OCI-LY7 (cell line): ENCODE data around the gene YBX2. TPM values are rescaled to one million over a fixed set of nuclear protein-coding genes. Genes with fewer than 3 reads are reported as not detected.

Experiments
- BruUV-seq: library from RNA; stranded (reverse); fragments of 400-500 nt; replicated peaks from 2 replicates; lab custom pipeline; 2021; lab: Mats Ljungman, UMichigan
- CTCF ChIA-PET: fragments of 300-600 bp; sonication (Branson Sonifier 250); formaldehyde crosslinking; loops from one replicate; lab custom pipeline; 2022; ENCODE audit warnings: antibody characterized with exemption; ENCODE audit not compliant: unreplicated experiment; lab: Charles Lee
- POLR2A ChIA-PET: fragments of 300-600 bp; sonication (Branson Sonifier 250); formaldehyde crosslinking; loops from one replicate; lab custom pipeline; 2022; ENCODE audit warnings: antibody characterized with exemption; lab: Charles Lee
- DNase-seq: peaks from one replicate; pipeline ENCODE4 v3.0.0-alpha.2; 2015; ENCODE audit warnings: low spot score
- H2AFZ ChIP-seq: fragments of 200-600 bp; sonication (generic), shearing (Covaris generic); 2 replicates; pipeline ENCODE4 v1.6.1; 2014; ENCODE audit warnings: mild to moderate bottlenecking, antibody characterized with exemption, low read length, moderate library complexity
- H3K27ac ChIP-seq: fragments of 200-600 bp; sonication (generic); 2 replicates; pipeline ENCODE4 v1.5.1; 2014; ENCODE audit warnings: mixed run types, low read depth, mild to moderate bottlenecking, moderate library complexity, low read length, inconsistent platforms; ENCODE audit not compliant: poor library complexity, severe bottlenecking
- H3K36me3 ChIP-seq: fragments of 200-600 bp; sonication (generic); 2 replicates; pipeline ENCODE4 v1.6.1; 2014; ENCODE audit warnings: mild to moderate bottlenecking, antibody characterized with exemption, low read length, moderate library complexity, mixed read lengths; ENCODE audit not compliant: insufficient read depth
- H3K4me1 ChIP-seq: fragments of 200-600 bp; sonication (generic); 2 replicates; pipeline ENCODE4 v1.5.1; 2014; ENCODE audit warnings: mild to moderate bottlenecking, low read length; ENCODE audit not compliant: insufficient read depth, poor library complexity, severe bottlenecking
- H3K4me2 ChIP-seq: fragments of 200-600 bp; sonication (generic); 2 replicates; pipeline ENCODE4 v1.6.1; 2014; ENCODE audit warnings: mild to moderate bottlenecking, low read length
- H3K4me3 ChIP-seq: fragments of 200-600 bp; sonication (generic); 2 replicates; pipeline ENCODE4 v1.5.1; 2014; ENCODE audit warnings: mild to moderate bottlenecking, low read depth, low read length; ENCODE audit not compliant: poor library complexity, severe bottlenecking
- H3K79me2 ChIP-seq: fragments of 200-600 bp; sonication (generic); 2 replicates; pipeline ENCODE4 v1.6.1; 2016; ENCODE audit warnings: low read depth, mild to moderate bottlenecking, low read length, moderate library complexity, mixed read lengths; ENCODE audit not compliant: insufficient read depth
- H3K9me2 ChIP-seq: fragments of 200-600 bp; sonication (generic); 2 replicates; pipeline ENCODE4 v1.6.1; 2016; ENCODE audit warnings: mild to moderate bottlenecking, low read length, mixed read lengths; ENCODE audit not compliant: insufficient read depth
- H3K9me3 ChIP-seq: fragments of 200-600 bp; sonication (generic); 2 replicates; pipeline ENCODE4 v1.6.1; 2014; ENCODE audit warnings: mild to moderate bottlenecking, mixed run types, low read length, mixed read lengths
- H4K20me1 ChIP-seq: fragments of 200-600 bp; sonication (generic); 2 replicates; pipeline ENCODE4 v1.6.1; 2014; ENCODE audit warnings: mild to moderate bottlenecking, antibody characterized with exemption, low read length, moderate library complexity, mixed read lengths; ENCODE audit not compliant: insufficient read depth
- CTCF ChIP-seq: fragments of 200-600 bp; sonication (generic); conservative IDR thresholded peaks from 2 replicates; pipeline ENCODE4 v1.5.1; 2014; ENCODE audit warnings: mild to moderate bottlenecking, antibody characterized with exemption, low read length, moderate library complexity, mixed read lengths
- EZH2phosphoT487 ChIP-seq: fragments of 200-600 bp; sonication (generic); IDR thresholded peaks from 2 replicates; pipeline ENCODE4 v1.6.1; 2018; ENCODE audit warnings: low read depth, borderline replicate concordance, mild to moderate bottlenecking, mixed run types, antibody characterized with exemption, low read length, moderate library complexity, mixed read lengths
- intact Hi-C: fragments of 100-400 bp; cut with micrococcal nuclease; formaldehyde crosslinking; loops from one replicate; pipeline ENCODE4 v1.10.0; 2022; ENCODE audit not compliant: unreplicated experiment
- total RNA-seq, 2 experiments: library from RNA; depleted of rRNA in 1 of 2; stranded (reverse); fragments of >200 nt in 1 of 2; shearing (Covaris generic) in 1 of 2; gene quantifications; 2 replicates each; pipeline ENCODE4 v1.2.3, GENCODE V29; 2014 to 2022

Gene YBX2
- total RNA-seq, 2 experiments from 2014 or later = 6.7 to 9.8 TPM

DNA sequence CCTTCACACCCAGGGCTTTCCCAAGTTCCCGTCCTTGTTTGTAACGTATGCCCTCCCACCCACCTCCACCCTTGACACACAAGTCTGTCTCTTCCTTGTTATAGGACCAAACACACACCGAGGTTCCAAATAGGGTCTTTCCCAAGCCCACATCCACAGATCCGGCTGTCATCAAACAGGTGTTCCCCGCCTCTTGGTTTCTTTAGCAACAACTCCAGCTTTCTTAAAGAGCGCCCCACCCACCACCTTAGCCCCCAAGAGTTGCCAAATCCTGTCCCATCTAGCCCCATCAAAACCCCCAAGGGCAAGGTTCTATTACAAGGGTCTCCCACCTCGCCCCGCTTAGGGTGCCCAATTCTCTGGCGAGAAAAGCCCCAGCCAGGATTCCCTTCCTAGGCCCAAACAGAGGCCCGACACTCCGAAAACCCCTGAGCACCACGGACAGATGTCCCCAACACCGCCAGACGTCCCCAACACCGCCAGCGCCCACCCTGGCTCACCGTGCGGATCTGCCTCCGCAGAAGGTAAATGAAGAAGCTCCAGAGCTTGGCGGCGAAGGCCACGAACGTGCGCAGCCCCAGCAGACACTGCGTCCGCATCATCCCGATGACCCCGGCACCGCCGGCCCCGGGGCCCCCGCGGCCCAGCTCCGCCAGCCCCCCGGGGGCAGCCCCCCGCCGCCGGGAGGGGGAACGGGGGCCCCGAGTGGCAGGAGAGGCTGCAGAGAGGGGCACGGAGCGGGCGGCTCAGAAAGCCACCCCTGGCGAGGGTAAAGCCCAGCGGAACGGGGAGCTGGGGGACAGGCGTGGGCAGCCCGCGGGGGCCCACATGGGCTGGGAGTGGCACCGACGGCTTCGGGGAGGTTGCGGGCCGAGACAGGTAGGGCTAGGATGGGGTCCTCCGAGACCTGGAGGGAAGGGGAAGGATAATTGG, 43.5 kb downstream of the YBX2 start:
- H2AFZ ChIP-seq = no peak overlapping the region
- TF ChIP-seq CTCF (no peak), EZH2phosphoT487 (no peak)
- H3K79me2 ChIP-seq = peaks cover 71% of the 10 kb centered on the region
- no TSS peak for BruUV-seq
- H3K9me3 ChIP-seq = no peaks in the 10 kb centered on the region
- H3K36me3 ChIP-seq = peaks cover 50% of the 10 kb centered on the region
- intact Hi-C loops = loop anchor here (1.0 to 5.0 kb wide), 3 partner anchors 78 to 586 kb away; partner anchors contain the start of genes NEURL4, POLR2A and SLC35G6
- H3K4me3 ChIP-seq = peak overlapping the region; percentile 83
- no peak for DNase-seq
- peaks cover 26% of the 10 kb centered on the region for H3K4me1 ChIP-seq
- H4K20me1 ChIP-seq = peaks cover 18% of the 10 kb centered on the region
- POLR2A ChIA-PET = interaction anchor here (1.0 kb wide), 1 partner anchor 10 kb away, joined by 3 read pairs; no protein-coding TSS in a partner anchor
- CTCF ChIA-PET = interaction anchor here (1.1 kb wide), 1 partner anchor 41 kb away, joined by 3 read pairs; no protein-coding TSS in a partner anchor
- peak overlapping the region; percentile 100 for H3K4me2 ChIP-seq
- H3K27ac ChIP-seq = peak overlapping the region; percentile 71
- H3K9me2 ChIP-seq = no peaks in the 10 kb centered on the region

DNA sequence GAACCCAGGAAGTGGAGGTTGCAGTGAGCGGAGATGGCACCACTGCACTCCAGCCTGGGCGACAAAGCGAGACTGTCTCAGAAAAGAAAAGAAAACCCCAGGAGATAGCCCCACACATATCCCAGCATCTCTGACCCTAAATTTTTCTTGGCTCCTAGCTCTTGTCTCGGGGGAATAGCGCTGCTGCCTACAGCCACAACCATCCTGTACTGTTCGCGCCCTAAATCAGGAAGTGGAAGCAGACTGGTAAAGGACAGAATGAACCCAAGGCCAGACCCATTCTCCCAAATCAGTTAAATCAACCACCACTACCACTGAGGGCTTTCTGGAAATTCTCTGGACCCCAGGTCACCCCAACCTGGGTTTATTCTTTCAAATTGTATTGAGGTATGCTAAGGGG, 44.6 kb downstream of the YBX2 start:
- BruUV-seq = no TSS peak
- H3K9me2 ChIP-seq = no peaks in the 10 kb centered on the region
- H3K9me3 ChIP-seq = no peaks in the 10 kb centered on the region
- peaks cover 71% of the 10 kb centered on the region for H3K79me2 ChIP-seq
- peaks cover 18% of the 10 kb centered on the region for H4K20me1 ChIP-seq
- peaks cover 26% of the 10 kb centered on the region for H3K4me1 ChIP-seq
- peaks cover 49% of the 10 kb centered on the region for H3K36me3 ChIP-seq
- H2AFZ ChIP-seq = no peak overlapping the region
- peak overlapping the region; percentile 71 for H3K27ac ChIP-seq
- ChIA-PET POLR2A (no interaction called here), CTCF (no interaction called here)
- DNase-seq = peak; percentile 52
- peak overlapping the region; percentile 100 for H3K4me2 ChIP-seq
- intact Hi-C loops = loop anchor here (5.0 kb wide), 2 partner anchors 232 to 587 kb away; partner anchors contain the start of genes POLR2A and SLC35G6
- TF ChIP-seq EZH2phosphoT487 (no peak), CTCF (no peak)
- peak overlapping the region; percentile 83 for H3K4me3 ChIP-seq
